A673 (cell line): ENCODE measurements around the gene PEAR1.

Experiments used
- EZH2 ChIP-seq: fragments of 200-600 bp; sonication (generic); IDR thresholded peaks from 2 replicates; pipeline ENCODE4 v1.6.1; 2017; ENCODE audit warnings: borderline replicate concordance, low read depth, mild to moderate bottlenecking, mixed read lengths, antibody characterized with exemption, low read length; ENCODE audit not compliant: poor library complexity, severe bottlenecking
- TF ChIP-seq, protein P1 (sequence below): fragments of 300-800, 200-600 bp; sonication (generic); conservative IDR thresholded peaks from 2 replicates; pipeline ENCODE4 v1.5.1; 2017; ENCODE audit warnings: low read depth, mild to moderate bottlenecking, antibody characterized with exemption, low read length, moderate library complexity, mixed read lengths

DNA sequence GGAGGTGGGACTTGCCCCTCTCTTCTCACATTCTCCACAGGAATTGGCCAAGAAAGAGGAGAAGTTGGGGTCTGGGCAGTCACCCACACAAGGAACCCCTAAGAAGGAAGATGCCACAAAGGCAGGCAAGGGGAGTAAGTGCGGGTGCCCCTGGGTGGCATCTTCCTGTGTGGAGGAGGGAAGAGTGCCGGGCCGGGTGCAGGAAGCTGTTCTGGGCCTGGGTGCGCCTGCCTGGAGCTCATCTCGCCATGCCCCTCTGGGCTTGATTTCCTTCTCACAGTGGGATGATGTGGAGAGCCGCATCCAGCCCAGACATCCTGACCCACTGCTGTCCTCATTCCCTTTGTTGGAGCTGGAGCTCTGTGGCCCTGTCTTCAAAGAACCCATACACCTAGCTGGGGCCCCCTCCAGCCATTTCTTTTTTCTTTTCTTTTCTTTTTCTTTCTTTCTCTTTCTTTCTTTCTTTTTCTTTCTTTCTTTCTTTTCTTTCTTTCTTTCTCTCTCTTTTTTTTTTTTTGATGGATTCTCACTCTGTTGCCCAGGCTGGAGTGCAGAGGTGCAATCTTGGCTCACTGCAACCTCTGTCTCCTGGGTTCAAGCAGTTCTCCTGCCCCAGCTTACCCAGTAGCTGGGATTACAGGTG is 36.2 kb downstream of the PEAR1 start:
- TF ChIP-seq, protein P1, sequence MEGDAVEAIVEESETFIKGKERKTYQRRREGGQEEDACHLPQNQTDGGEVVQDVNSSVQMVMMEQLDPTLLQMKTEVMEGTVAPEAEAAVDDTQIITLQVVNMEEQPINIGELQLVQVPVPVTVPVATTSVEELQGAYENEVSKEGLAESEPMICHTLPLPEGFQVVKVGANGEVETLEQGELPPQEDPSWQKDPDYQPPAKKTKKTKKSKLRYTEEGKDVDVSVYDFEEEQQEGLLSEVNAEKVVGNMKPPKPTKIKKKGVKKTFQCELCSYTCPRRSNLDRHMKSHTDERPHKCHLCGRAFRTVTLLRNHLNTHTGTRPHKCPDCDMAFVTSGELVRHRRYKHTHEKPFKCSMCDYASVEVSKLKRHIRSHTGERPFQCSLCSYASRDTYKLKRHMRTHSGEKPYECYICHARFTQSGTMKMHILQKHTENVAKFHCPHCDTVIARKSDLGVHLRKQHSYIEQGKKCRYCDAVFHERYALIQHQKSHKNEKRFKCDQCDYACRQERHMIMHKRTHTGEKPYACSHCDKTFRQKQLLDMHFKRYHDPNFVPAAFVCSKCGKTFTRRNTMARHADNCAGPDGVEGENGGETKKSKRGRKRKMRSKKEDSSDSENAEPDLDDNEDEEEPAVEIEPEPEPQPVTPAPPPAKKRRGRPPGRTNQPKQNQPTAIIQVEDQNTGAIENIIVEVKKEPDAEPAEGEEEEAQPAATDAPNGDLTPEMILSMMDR = no peak
- TF ChIP-seq EZH2 = no peak
